CD4-positive, alpha-beta T cell (primary cell): ENCODE data around the gene LRRC75A. TPM values are rescaled to one million over a fixed set of nuclear protein-coding genes. Genes with fewer than 3 reads are reported as not detected.

Experiments used
- ATAC-seq: fragments of 200-7000 bp; cut with Tn5 transposase; one replicate; pipeline ENCODE4 v1.10.0; 2022; ENCODE audit warnings: mild to moderate bottlenecking; ENCODE audit not compliant: poor library complexity
- CTCF ChIA-PET: fragments of 350-600 bp; sonication (Branson Sonifier 250); formaldehyde crosslinking; loops from one replicate; lab custom pipeline; 2021; ENCODE audit warnings: antibody characterized with exemption, inconsistent platforms; lab: Charles Lee
- POLR2A ChIA-PET: fragments of 350-600 bp; sonication (Branson Sonifier 250); formaldehyde crosslinking; loops from one replicate; lab custom pipeline; 2021; ENCODE audit warnings: antibody characterized with exemption, inconsistent platforms; lab: Charles Lee
- DNase-seq, 14 experiments: peaks; one replicate each; pipeline ENCODE4 v3.0.0-alpha.2; 2013 to 2020; ENCODE audit warnings: mixed read lengths in 2 of 14
- H3K27ac ChIP-seq, 2 donors: one replicate each; pipeline versions ENCODE4 v1.5.1 to v1.7.0; 2013; ENCODE audit warnings: low read length in 2 of 2, low read depth in 1 of 2, mild to moderate bottlenecking in 1 of 2
- H3K27me3 ChIP-seq, 2 experiments: 1 replicate in 1 of 2; 2 replicates in 1 of 2; pipeline versions ENCODE4 v1.6.1 to v1.7.0; 2013; ENCODE audit warnings: low read length in 2 of 2, control low read depth in 1 of 2, mild to moderate bottlenecking in 1 of 2, moderate library complexity in 1 of 2; ENCODE audit not compliant: insufficient read depth in 2 of 2, control insufficient read depth in 1 of 2
- H3K36me3 ChIP-seq: one replicate; pipeline ENCODE4 v1.6.1; 2013; ENCODE audit warnings: low read length, control low read depth; ENCODE audit not compliant: insufficient read depth
- H3K4me1 ChIP-seq: one replicate; pipeline ENCODE4 v1.6.1; 2013; ENCODE audit warnings: low read length, control low read depth; ENCODE audit not compliant: insufficient read depth
- H3K4me3 ChIP-seq: one replicate; pipeline ENCODE4 v1.5.1; 2013; ENCODE audit warnings: mild to moderate bottlenecking, low read length, moderate library complexity
- H3K9me3 ChIP-seq, 2 experiments: 1 replicate in 1 of 2; 2 replicates in 1 of 2; pipeline versions ENCODE4 v1.6.1 to v1.7.0; 2013; ENCODE audit warnings: low read length in 2 of 2, mild to moderate bottlenecking in 2 of 2, control low read depth in 1 of 2, moderate library complexity in 1 of 2; ENCODE audit not compliant: control insufficient read depth in 1 of 2, insufficient read depth in 1 of 2
- H3K27ac Mint-ChIP-seq: one replicate; pipeline ENCODE4 v1.8.0; 2020; ENCODE audit warnings: mixed read lengths
- H3K27me3 Mint-ChIP-seq: one replicate; pipeline ENCODE4 v1.8.0; 2021; ENCODE audit warnings: mixed read lengths
- H3K36me3 Mint-ChIP-seq: one replicate; pipeline ENCODE4 v1.8.0; 2021; ENCODE audit warnings: low read depth, mixed read lengths
- H3K4me1 Mint-ChIP-seq: one replicate; pipeline ENCODE4 v1.8.0; 2021; ENCODE audit warnings: low read depth, mixed read lengths
- H3K4me3 Mint-ChIP-seq: one replicate; pipeline ENCODE4 v1.8.0; 2020; ENCODE audit warnings: mild to moderate bottlenecking, mixed read lengths
- H3K9me3 Mint-ChIP-seq: one replicate; pipeline ENCODE4 v1.8.0; 2020; ENCODE audit warnings: mixed read lengths
- intact Hi-C, 2 experiments: fragments of 100-400 bp; cut with DNase I in 1 of 2; cut with micrococcal nuclease in 1 of 2; formaldehyde crosslinking; loops; one replicate each; pipeline versions ENCODE4 v1.15.1 to v1.9.0; 2023 to 2025; cut with DNase I, micrococcal nuclease
- total RNA-seq, 174 experiments: library from RNA in 2 of 174; stranded (reverse) in 2 of 174; gene quantifications; one replicate each; pipeline ENCODE4 v1.2.3 and lab custom pipeline; 2021 to 2026
- TF ChIP-seq, protein P1 (sequence below): fragments of 200-600 bp; IDR thresholded peaks from one replicate; pipeline ENCODE4 v1.8.0; 2022; ENCODE audit warnings: antibody characterized with exemption, mild to moderate bottlenecking

Gene LRRC75A
- total RNA-seq, 2 experiments from 2014 or later, result 1.5 to 1.9 TPM

DNA sequence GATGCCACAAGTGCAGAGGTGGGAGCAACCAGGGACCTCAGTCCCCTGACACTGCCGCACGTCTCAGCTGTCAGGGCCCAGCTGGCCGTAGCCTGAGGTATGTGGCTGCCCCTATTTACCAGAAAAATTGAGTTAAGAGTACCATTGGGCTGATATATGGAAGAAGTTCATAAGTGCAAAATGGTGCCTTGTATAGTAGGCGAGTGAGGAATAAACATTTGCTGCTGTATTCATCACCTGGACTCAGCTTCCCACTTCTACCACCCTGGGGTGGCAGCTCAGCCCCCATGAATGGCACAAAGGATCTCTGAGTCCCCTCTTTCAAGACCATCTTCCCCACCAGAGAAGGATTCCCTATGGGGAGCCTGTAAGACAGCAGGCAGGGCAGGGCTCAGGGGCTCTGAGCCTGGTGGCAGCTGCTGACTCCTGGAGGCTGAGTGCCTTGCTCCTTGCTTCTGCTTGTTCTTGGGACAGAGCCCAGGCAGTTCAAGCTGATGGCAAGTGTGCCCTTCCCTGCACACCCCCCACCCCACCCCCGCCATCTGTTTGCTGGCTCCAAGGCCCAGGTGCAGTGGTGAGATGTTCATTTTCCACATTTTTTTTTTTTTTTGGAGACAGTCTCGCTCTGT, 47.6 kb downstream of the LRRC75A start:
- Histone ChIP-seq H3K9me3 (no peaks in the 10 kb centered on the region), H3K27me3 (no peaks in the 10 kb centered on the region), H3K4me1 (peaks cover 43% of the 10 kb centered on the region), H3K36me3 (peaks cover 77% of the 10 kb centered on the region), H3K4me3 (no peak overlapping the region), H3K27ac (no peak overlapping the region)
- Mint-ChIP-seq H3K27ac (peak overlapping the region; percentile 20), H3K27me3 (no peaks in the 10 kb centered on the region), H3K4me1 (peaks cover 37% of the 10 kb centered on the region), H3K9me3 (no peaks in the 10 kb centered on the region), H3K36me3 (peaks cover 72% of the 10 kb centered on the region), H3K4me3 (no peak overlapping the region)
- DNase-seq, result no peak
- no peak for ATAC-seq
- TF ChIP-seq, protein P1, sequence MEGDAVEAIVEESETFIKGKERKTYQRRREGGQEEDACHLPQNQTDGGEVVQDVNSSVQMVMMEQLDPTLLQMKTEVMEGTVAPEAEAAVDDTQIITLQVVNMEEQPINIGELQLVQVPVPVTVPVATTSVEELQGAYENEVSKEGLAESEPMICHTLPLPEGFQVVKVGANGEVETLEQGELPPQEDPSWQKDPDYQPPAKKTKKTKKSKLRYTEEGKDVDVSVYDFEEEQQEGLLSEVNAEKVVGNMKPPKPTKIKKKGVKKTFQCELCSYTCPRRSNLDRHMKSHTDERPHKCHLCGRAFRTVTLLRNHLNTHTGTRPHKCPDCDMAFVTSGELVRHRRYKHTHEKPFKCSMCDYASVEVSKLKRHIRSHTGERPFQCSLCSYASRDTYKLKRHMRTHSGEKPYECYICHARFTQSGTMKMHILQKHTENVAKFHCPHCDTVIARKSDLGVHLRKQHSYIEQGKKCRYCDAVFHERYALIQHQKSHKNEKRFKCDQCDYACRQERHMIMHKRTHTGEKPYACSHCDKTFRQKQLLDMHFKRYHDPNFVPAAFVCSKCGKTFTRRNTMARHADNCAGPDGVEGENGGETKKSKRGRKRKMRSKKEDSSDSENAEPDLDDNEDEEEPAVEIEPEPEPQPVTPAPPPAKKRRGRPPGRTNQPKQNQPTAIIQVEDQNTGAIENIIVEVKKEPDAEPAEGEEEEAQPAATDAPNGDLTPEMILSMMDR, result no peak
- intact Hi-C loops, result no loop called here
- ChIA-PET POLR2A (interaction anchor here (1.9 kb wide), 1 partner anchor 63 kb away, joined by 5 read pairs; the partner anchor contains the start of gene UBB), CTCF (no interaction called here)

DNA sequence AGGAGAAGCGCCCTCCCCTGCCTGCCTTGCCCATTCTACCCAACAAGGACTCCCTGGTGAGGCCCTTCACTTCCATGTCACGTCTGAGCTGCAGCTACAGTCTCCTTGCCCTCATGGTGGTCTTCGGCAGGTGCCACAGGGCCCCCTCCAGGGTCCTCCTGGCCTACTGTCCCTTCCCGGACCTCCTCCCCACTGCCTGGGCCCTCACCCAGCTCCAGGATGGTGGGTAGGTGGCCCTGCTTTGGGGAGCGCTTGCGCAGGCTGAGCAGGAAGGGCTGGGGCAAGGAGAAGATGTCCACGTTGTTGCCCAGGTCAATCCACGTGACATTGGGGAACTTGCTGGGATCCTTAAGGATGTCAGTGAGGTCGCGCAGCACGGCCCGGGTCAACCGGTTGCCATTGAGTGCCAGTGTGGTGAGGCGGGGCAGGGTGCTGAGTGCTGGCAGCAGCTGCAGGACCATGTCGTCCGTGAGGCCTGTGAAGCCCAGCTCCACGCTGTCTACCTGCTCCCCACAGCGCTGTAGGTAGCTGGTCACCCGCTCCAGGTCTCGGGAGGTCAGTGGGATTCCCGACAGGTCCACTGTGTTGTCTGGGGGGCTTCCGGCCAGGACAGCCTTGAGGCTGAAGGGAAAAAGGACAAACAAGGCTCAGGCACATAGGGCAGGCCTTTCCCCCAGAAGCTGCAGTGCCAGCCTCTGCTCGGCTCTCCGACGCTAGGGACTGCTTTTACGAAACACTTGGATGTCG, 48.3 kb downstream of the LRRC75A start:
- H3K27me3 ChIP-seq, result no peaks in the 10 kb centered on the region
- no peak for DNase-seq
- Mint-ChIP-seq H3K27me3 (no peaks in the 10 kb centered on the region), H3K36me3 (peaks cover 76% of the 10 kb centered on the region), H3K9me3 (no peaks in the 10 kb centered on the region), H3K27ac (peak overlapping the region; percentile 20), H3K4me1 (peaks cover 41% of the 10 kb centered on the region), H3K4me3 (no peak overlapping the region)
- ChIA-PET POLR2A (interaction anchor here (1.9 kb wide), 1 partner anchor 63 kb away, joined by 5 read pairs; the partner anchor contains the start of gene UBB), CTCF (no interaction called here)
- intact Hi-C loops, result no loop called here
- no peak for ATAC-seq
- TF ChIP-seq, protein P1, result no peak
- peaks cover 49% of the 10 kb centered on the region for H3K4me1 ChIP-seq
- H3K9me3 ChIP-seq, result no peaks in the 10 kb centered on the region
- H3K4me3 ChIP-seq, result no peak overlapping the region
- H3K27ac ChIP-seq, result no peak overlapping the region
- peaks cover 72% of the 10 kb centered on the region for H3K36me3 ChIP-seq

DNA sequence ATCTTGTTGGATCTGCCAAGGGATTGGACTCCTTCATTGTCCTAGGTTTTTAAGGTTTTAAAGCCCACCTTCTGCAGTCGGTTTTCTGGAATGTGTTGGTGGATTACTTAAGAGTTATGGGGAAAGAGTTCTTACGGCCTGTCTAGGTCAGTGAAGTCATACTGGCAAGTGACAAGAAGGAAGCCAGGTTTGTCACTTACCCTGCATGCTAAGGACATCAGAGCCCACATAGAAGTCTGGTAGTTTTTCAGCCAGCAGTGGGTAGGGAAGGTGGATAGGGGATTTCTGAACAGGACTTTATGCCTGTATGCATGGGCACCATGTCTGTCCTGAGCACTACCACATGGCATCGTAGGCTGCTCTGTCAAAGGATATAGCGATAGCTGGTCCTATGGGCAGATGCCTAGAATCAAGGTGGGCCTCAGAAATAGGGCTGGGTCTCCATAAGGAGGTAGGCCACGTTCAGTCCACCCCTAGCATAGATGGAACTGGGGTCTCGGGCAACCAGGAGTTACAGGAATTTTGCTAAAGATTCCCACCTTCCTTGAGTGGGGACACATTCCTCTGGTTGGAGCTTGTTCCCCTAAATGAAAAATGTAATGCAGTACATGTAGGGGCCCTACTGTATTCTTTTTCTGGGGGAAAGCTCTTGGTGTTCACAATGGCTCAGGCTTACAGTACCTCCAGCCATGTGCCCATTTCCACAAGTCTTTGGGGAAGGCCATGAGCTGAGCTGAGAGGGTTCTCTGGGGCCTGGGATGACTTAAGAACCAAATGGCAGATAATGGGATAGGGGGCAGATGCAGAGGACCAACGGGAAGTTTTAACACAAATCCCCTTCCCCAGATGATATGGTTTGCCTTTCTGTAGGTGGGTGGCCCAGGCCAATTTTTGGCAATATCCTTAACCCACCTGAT, 49.1 kb downstream of the LRRC75A start:
- ChIA-PET CTCF (interaction anchor here (2.4 kb wide), 1 partner anchor 10 kb away, joined by 13 read pairs; no protein-coding TSS in a partner anchor), POLR2A (no interaction called here)
- DNase-seq, result no peak
- Mint-ChIP-seq H3K9me3 (no peaks in the 10 kb centered on the region), H3K36me3 (peaks cover 73% of the 10 kb centered on the region), H3K27me3 (no peaks in the 10 kb centered on the region), H3K4me3 (peak overlapping the region; percentile 56), H3K4me1 (peaks cover 48% of the 10 kb centered on the region), H3K27ac (peak overlapping the region; percentile 96)
- no peak overlapping the region for H3K4me3 ChIP-seq
- TF ChIP-seq, protein P1, result no peak
- no peak overlapping the region for H3K27ac ChIP-seq
- H3K36me3 ChIP-seq, result peaks cover 67% of the 10 kb centered on the region
- H3K27me3 ChIP-seq, result no peaks in the 10 kb centered on the region
- H3K4me1 ChIP-seq, result peaks cover 57% of the 10 kb centered on the region
- ATAC-seq, result no peak
- intact Hi-C loops, result no loop called here
- H3K9me3 ChIP-seq, result no peaks in the 10 kb centered on the region
